GM19452 (cell line): ENCODE data around the gene ALDH3A2.

Source experiments
- ATAC-seq: cut with Tn5 transposase; IDR thresholded peaks from one replicate; pipeline ENCODE4 v1.9.1; 2021; ENCODE audit not compliant: unreplicated experiment

The ALDH3A2 gene

GRCh38 chr17:19648475-19649273 is at the start of gene ALDH3A2:
Gene ALDH3A2, plus strand, starts transcription at chr17:19648751. Its CDS starts 221 bp downstream, at chr17:19648972.
- ATAC-seq, result peak; percentile 89

DNA sequence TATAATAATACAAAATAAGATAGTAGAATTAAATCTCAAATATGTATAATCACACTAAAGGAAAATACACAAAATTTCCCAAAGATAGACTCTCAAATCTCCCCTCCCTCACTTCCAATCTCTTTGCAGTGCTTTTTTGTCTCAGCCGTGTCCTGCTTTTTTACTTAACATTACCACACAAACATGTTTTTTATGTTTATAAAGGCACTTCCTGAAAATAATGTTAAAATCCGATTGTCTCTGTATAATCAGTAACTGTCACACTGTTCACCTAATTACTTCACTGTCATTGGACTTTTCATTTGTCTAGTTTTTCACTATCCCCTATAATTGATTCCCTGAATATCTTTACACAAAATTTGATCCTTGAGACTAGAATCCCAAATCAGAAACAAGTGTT is 38.2 kb upstream of the ALDH3A2 start:
- no peak for ATAC-seq

DNA sequence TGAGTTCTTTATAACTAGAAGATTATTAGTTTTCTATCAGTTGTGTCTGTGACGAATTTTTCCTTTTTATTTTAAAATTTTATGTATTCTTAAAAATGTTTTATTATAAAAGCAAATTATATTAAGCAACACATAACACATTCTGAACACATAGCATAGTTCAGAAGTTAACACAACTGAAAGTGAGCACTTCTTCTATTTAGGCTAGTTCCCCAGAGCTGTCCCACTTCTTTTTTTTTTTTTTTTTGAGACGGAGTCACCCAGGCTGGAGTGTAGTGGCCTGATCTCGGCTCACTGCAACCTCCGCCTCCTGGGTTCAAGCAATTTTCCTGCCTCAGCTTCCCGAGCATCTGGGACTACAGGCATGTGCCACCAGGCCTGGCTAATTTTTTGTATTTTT is 37.7 kb upstream of the ALDH3A2 start:
- no peak for ATAC-seq

DNA sequence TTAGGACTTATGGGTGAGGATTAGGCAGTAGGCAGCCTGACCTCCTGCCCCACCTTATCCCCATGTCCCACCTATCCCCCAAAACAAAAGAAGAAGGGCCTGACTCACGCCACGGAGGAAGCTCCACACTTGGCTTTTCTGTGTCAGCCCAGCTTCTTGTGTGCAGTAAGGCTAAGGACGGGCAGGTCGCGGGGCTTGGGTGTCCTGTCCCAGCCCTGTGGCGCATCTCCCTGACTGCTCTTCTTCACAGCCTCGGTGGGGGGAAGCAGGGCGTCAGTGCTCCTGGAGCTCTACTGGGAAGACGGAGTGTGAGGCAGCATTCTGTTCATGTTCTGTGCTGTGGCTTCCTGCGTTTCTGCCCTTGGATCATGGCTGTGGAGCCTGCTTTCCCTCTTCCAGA is 34.6 kb upstream of the ALDH3A2 start:
- ATAC-seq, result no peak

DNA sequence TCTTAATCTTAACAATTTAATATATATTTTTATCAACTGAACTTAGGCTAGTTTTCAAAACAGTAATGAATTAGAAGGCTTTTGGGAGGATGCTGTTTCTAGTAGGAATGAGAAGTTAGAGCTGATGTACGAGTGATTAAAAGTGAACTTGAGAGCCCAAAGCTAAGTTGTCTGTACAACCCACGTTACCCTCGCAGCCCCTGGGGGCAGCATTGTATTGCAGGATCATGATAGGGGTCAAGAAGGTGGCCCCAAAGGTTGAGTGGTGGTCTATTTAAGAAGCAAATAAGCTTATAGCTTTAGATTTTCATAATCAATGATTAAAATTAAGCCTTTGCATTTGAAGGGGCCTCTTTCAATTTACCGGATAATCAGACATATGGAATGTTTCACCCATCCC is 33.7 kb upstream of the ALDH3A2 start:
- no peak for ATAC-seq

DNA sequence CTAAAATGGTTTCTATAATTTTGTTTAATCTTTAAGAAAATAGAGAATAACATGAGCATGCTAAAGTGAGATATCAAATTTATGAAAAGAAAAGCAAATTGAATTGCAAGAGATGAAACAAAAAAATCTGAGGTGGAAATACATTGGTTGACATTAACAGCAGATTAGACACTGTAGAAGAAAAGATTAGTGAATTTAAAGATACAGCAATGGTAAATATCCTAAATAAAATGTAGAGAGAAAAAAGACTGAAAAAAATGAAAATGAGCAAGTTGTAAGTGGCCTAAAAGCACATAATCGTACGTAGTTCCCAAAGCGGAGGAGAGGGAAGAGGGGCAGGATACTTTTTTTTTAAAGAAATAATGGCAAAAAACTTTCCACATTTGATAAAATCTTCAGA is 30.5 kb upstream of the ALDH3A2 start:
- ATAC-seq, result no peak

DNA sequence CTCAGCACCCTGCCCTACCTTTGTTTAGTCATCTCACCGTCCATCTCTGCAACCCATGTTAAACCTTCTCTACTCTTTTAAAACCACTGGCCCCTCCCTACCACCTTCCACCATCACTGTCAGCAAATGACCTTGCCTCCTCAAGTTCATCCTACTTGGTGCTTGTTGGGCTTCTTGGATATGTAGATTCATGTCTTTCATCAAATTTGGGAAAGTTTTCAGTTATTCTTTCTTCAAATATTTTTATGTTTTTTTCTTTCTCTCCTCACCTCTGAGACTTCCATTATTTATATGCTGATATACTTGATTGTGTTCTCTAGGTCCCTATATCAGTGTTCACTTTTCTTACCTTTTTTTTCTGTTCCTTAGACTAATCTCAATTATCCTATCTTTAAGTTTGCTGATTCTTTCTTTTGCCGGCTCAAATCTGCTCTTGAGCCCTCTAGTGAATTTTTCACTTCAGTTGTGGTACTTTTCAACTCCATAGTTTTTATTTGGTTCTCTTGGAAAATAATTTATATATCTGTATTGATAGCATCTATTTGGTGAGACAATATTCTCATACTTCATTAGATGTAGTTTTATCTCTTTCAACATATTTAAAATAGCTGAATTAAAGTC is 28.7 kb upstream of the ALDH3A2 start:
- no peak for ATAC-seq

GRCh38 chr17:19621697-19622096 is 26.9 kb upstream of the ALDH3A2 start:
- no peak for ATAC-seq

GRCh38 chr17:19626079-19626478 is 22.5 kb upstream of the ALDH3A2 start:
- no peak for ATAC-seq

DNA sequence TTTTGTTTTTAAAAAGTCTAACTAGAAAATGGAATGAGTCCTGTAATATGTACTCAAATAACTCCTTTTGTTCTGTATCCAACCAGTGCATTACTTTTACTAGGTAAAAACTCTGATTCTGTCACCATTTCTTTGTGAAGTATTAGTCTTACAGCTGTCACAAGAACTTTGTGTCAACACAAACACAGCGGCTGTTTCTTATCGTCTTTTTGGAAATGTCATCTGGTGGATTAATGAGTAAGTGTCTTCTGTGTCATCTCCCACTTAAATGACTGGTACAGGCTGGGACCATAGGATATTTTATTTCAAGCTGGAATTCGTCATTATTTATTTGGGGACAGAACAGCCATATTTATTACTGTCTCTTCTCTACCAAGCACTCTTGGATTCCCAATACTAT is 19.1 kb upstream of the ALDH3A2 start:
- ATAC-seq, result no peak

GRCh38 chr17:19630035-19630434 is 18.5 kb upstream of the ALDH3A2 start:
- no peak for ATAC-seq

- ATAC-seq, result no peak
These were observed 17.9 kb upstream of the ALDH3A2 start for GRCh38 chr17:19630661-19631060.

GRCh38 chr17:19631905-19632304 is 16.6 kb upstream of the ALDH3A2 start:
- ATAC-seq, result no peak

DNA sequence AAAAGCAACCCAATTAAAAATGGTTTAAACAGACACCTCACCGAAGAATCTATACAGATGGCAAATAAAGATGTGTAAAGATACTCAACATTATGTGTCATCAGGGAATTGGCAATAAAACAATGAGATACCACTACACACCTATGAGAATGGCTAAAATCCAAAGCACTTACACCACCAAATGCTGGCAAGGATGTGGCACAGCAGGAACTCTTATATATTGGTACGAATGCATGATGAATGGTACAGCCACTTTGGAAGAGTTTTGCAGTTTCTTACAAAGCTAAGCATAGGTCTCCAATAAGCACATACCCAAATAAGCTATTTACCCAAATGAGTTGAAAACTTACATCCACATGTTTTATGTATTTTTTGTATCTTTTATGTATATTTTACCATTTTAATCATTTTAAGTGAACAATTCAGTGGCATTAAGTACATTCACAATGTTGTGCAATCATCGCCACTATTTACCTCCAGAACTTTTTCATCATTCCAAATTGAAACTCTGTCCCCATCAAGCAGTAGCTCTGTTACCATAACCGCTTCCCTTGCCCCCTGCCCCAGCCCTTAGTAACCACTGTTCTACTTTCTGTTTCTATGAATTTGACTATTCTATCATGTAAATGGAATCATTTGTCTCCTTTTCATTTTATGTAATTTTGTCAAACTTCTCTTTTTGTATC is 6.7 kb upstream of the ALDH3A2 start:
- ATAC-seq, result no peak

- no peak for ATAC-seq
These were observed 6.1 kb upstream of the ALDH3A2 start for GRCh38 chr17:19642373-19642893.

GRCh38 chr17:19644493-19645210 is 3.9 kb upstream of the ALDH3A2 start:
- ATAC-seq, result no peak

- ATAC-seq, result no peak
These were observed 2.8 kb upstream of the ALDH3A2 start for GRCh38 chr17:19645734-19646201.

DNA sequence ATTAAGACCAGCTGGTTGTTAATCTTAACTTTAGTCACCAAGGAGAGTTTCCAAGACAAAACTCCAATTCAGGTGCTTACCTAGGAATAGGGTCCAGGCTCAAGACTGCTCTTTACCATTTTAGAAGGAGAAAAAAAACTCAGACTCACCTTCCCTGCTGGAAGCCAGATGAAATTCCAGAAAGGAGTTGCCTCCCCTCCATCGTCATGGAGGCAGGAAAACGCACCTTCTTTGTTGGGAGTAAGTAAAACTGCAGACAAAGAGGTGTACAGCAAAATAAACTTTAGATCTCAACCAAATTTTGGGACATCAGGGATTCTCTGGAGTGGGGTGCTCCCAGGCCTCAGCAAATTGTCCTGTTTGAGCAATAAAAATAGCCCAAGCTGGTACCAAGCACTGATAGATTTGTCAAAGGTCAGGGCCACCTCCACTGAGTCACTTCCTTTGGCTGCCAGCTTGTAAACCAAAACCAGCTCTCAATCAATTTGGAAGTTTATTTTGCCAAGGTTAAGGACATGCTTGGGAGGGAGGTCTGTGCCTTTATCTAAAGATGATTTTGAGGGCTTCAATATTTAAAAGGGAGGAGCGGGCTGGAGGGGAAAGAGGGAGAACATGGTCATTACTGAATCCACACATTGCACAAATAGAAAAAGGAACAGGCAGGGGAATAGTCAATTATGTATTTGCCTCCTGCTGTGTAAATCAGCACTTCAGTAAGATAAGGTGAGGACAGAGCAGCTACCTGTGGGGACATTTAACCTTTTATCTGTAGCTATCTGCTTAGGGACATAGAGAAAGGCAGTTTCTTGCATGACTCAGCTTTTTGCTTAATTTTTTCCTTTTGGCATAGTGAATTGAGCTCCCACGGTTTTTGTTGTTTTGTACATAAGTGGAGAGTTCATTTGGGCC is 1.5 kb upstream of the ALDH3A2 start:
- ATAC-seq, result no peak

- peak; percentile 36 for ATAC-seq
These were observed 665 bp upstream of the ALDH3A2 start for GRCh38 chr17:19647697-19648474.

DNA sequence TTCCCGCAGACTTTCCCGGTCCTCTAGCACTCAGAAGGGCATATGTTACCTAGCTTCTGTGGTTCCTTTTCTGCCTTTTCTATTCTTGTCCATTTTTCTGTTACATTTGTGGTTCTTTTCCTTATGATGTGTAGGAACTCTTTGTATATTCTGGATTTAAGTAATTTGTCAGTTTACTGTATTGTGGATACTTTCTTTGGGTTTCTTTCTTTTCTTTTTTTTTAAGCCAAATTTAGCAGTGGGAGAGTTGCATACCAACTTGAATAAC is 657 bp downstream of the ALDH3A2 start:
- ATAC-seq, result no peak
